Measurements from ENCODE around the gene SH2D6.

DNA sequence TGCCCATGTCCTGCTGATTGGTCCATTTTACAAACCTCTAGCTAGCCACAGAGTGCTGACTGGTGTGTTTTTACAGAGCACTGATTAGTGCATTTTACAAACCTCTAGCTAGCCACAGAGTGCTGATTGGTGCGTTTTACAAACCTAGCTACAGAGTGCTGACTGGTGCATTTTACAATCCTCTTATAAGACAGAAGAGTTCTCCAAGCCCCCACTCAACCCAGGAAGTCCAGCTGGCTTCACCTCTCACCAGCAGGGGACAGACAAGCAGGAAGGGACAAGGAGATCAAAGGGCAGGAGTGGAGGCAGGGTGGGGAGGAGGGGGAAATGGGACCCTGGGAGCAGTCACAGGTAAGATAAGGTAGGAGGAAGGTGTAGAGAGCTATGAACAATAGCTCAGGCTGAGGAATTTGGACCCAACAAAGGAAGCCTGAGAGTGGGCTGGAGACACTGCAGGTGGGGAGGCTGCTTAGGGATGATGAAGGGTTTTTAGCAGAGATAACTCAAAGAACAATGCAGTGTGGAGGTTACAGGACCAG, 37.1 kb downstream of the SH2D6 start:
- TF ChIP-seq POLR2A (IDR thresholded peaks at IDR 0.05) = no peak
- TF ChIP-seq, protein P1, sequence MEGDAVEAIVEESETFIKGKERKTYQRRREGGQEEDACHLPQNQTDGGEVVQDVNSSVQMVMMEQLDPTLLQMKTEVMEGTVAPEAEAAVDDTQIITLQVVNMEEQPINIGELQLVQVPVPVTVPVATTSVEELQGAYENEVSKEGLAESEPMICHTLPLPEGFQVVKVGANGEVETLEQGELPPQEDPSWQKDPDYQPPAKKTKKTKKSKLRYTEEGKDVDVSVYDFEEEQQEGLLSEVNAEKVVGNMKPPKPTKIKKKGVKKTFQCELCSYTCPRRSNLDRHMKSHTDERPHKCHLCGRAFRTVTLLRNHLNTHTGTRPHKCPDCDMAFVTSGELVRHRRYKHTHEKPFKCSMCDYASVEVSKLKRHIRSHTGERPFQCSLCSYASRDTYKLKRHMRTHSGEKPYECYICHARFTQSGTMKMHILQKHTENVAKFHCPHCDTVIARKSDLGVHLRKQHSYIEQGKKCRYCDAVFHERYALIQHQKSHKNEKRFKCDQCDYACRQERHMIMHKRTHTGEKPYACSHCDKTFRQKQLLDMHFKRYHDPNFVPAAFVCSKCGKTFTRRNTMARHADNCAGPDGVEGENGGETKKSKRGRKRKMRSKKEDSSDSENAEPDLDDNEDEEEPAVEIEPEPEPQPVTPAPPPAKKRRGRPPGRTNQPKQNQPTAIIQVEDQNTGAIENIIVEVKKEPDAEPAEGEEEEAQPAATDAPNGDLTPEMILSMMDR (IDR thresholded peaks at IDR 0.05) = no peak

All from body of pancreas (tissue), 4 donors.